WTC11 (cell line): Measurements from ENCODE around the gene TAF15. TPM values are rescaled to one million over a fixed set of nuclear protein-coding genes. Genes with fewer than 3 reads are reported as not detected.

Source experiments
- ATAC-seq: fragments of 200-7000 bp; cut with Tn5 transposase; 2 replicates; pipeline ENCODE4 v1.10.0; 2021; ENCODE audit warnings: mild to moderate bottlenecking, moderate library complexity
- CTCF ChIA-PET: fragments of 300-600 bp; sonication (Branson Sonifier 250); formaldehyde crosslinking; loops from one replicate; lab custom pipeline; 2021; ENCODE audit warnings: antibody characterized with exemption; lab: Charles Lee
- POLR2A ChIA-PET: fragments of 350-600 bp; sonication (Branson Sonifier 250); formaldehyde crosslinking; loops from one replicate; lab custom pipeline; 2021; ENCODE audit warnings: antibody characterized with exemption; lab: Charles Lee
- DNase-seq: peaks from one replicate; pipeline ENCODE4 v3.0.0; 2021; ENCODE audit warnings: low spot score
- H3K27ac Mint-ChIP-seq: 2 replicates; pipeline ENCODE4 v1.8.0; 2021; ENCODE audit warnings: mixed read lengths
- H3K27me3 Mint-ChIP-seq: 2 replicates; pipeline ENCODE4 v1.8.0; 2021; ENCODE audit warnings: low read depth, mild to moderate bottlenecking, moderate library complexity, mixed read lengths
- H3K36me3 Mint-ChIP-seq: 2 replicates; pipeline ENCODE4 v1.8.0; 2021; ENCODE audit warnings: mixed read lengths
- H3K4me1 Mint-ChIP-seq: 2 replicates; pipeline ENCODE4 v1.8.0; 2022; ENCODE audit warnings: mixed read lengths
- H3K4me3 Mint-ChIP-seq: 2 replicates; pipeline ENCODE4 v1.8.0; 2021; ENCODE audit warnings: mild to moderate bottlenecking, moderate library complexity, mixed read lengths
- H3K9me3 Mint-ChIP-seq: 2 replicates; pipeline ENCODE4 v1.8.0; 2021; ENCODE audit warnings: mixed read lengths
- ELF4 ChIP-seq: sonication (generic); formaldehyde crosslinking; IDR thresholded peaks from 2 replicates; pipeline ENCODE4 v1.8.1; 2022; ENCODE audit warnings: low read depth, mild to moderate bottlenecking, moderate library complexity, missing genetic modification reagents
- EMX1 ChIP-seq: fragments of 250-450 bp; sonication (Bioruptor Pico); IDR thresholded peaks from 2 replicates; pipeline ENCODE4 v1.8.0; 2021; ENCODE audit warnings: mild to moderate bottlenecking
- ESRRA ChIP-seq: sonication (generic); formaldehyde crosslinking; IDR thresholded peaks from 2 replicates; pipeline ENCODE4 v1.8.1; 2022; ENCODE audit warnings: mild to moderate bottlenecking, missing genetic modification reagents, borderline replicate concordance
- HMGA2 ChIP-seq: fragments of 250-450 bp; sonication (Bioruptor Pico); IDR thresholded peaks from 2 replicates; pipeline ENCODE4 v1.4.0; 2021; ENCODE audit warnings: mild to moderate bottlenecking, moderate library complexity
- HMGXB4 ChIP-seq: sonication (generic); formaldehyde crosslinking; IDR thresholded peaks from 2 replicates; pipeline ENCODE4 v1.8.1; 2023; ENCODE audit warnings: mild to moderate bottlenecking, moderate library complexity, missing genetic modification reagents
- JAZF1 ChIP-seq: fragments of 250-450 bp; sonication (Bioruptor Pico); IDR thresholded peaks from 2 replicates; pipeline ENCODE4 v1.9.0; 2021; ENCODE audit warnings: moderate library complexity, mild to moderate bottlenecking, inconsistent platforms
- KAT7 ChIP-seq: sonication (generic); formaldehyde crosslinking; IDR thresholded peaks from 2 replicates; pipeline ENCODE4 v1.8.1; 2023; ENCODE audit warnings: missing genetic modification reagents, mild to moderate bottlenecking, borderline replicate concordance
- MXD4 ChIP-seq: fragments of 250-450 bp; sonication (Bioruptor Pico); IDR thresholded peaks from 2 replicates; pipeline ENCODE4 v1.8.0; 2021; ENCODE audit warnings: mild to moderate bottlenecking, moderate library complexity, borderline replicate concordance
- NFE2L1 ChIP-seq: sonication (generic); formaldehyde crosslinking; IDR thresholded peaks from 2 replicates; pipeline ENCODE4 v1.8.1; 2023; ENCODE audit warnings: missing genetic modification reagents
- TEAD4 ChIP-seq: sonication (generic); formaldehyde crosslinking; IDR thresholded peaks from 2 replicates; pipeline ENCODE4 v1.8.0; 2022; ENCODE audit warnings: mild to moderate bottlenecking, missing genetic modification reagents
- ZBTB21 ChIP-seq: sonication (generic); formaldehyde crosslinking; IDR thresholded peaks from 2 replicates; pipeline ENCODE4 v1.8.1; 2023; ENCODE audit warnings: mild to moderate bottlenecking, missing genetic modification reagents, borderline replicate concordance
- ZNF396 ChIP-seq: fragments of 250-450 bp; sonication (Bioruptor Pico); IDR thresholded peaks from 2 replicates; pipeline ENCODE4 v1.8.0; 2021; ENCODE audit warnings: mild to moderate bottlenecking, moderate library complexity, borderline replicate concordance
- ZNF512 ChIP-seq: sonication (generic); formaldehyde crosslinking; IDR thresholded peaks from 2 replicates; pipeline ENCODE4 v1.8.1; 2022; ENCODE audit warnings: missing genetic modification reagents, borderline replicate concordance
- total RNA-seq: library from RNA; stranded (reverse); gene quantifications from 3 replicates; pipeline ENCODE4 v1.2.3, GENCODE V29; 2021
- TF ChIP-seq, protein P1 (sequence below): sonication (generic); formaldehyde crosslinking; IDR thresholded peaks from 2 replicates; pipeline ENCODE4 v1.8.1; 2022; ENCODE audit warnings: low read depth, missing genetic modification reagents, borderline replicate concordance
- TF ChIP-seq, protein P2 (sequence below): fragments of 250-450 bp; sonication (Bioruptor Pico); IDR thresholded peaks from 2 replicates; pipeline ENCODE4 v1.8.0; 2021; ENCODE audit warnings: mild to moderate bottlenecking
- TF ChIP-seq, protein P3 (sequence below): sonication (generic); formaldehyde crosslinking; IDR thresholded peaks from 2 replicates; pipeline ENCODE4 v1.8.0; 2022; ENCODE audit warnings: mild to moderate bottlenecking, missing genetic modification reagents
- TF ChIP-seq, protein P4 (sequence below): sonication (generic); formaldehyde crosslinking; IDR thresholded peaks from 2 replicates; pipeline ENCODE4 v1.8.0; 2022; ENCODE audit warnings: mild to moderate bottlenecking, missing genetic modification reagents

Gene TAF15
- total RNA-seq, 1 experiment from 2014 or later = 273 TPM

DNA sequence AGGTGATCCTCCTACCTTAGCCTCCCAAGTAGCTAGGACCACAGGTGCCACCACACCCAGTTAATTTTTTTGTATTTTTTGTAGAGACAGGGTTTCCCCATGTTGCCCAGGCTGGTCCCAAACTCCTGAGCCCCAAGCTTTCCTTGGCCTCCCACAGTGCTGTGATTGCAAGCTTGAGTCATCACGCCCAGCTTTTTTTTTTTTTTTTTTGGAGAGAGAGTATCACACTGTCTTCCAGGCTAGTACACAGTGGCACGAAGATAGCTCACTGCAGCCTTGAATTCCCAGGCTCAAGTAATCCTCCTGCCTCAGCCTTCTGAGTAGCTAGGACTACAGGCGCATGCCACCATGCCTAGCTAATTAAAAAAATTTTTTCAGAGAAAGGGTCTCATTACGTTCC is 32.2 kb downstream of the TAF15 start:
- ChIA-PET POLR2A (interaction anchor here (1.2 kb wide), 1 partner anchor 78 kb away, joined by 3 read pairs; no protein-coding TSS in a partner anchor), CTCF (interaction anchor here (3.3 kb wide), 1 partner anchor 78 kb away, joined by 12 read pairs; no protein-coding TSS in a partner anchor)
- H3K9me3 Mint-ChIP-seq = no peaks in the 10 kb centered on the region
- H3K27ac Mint-ChIP-seq = no peak overlapping the region
- no peak overlapping the region for H3K4me3 Mint-ChIP-seq
- TF ChIP-seq MXD4 (no peak), KAT7 (CRISPR knock-in tag) (no peak), ZBTB21 (CRISPR knock-in tag) (no peak), HMGXB4 (CRISPR knock-in tag) (no peak)
- TF ChIP-seq, protein P1, sequence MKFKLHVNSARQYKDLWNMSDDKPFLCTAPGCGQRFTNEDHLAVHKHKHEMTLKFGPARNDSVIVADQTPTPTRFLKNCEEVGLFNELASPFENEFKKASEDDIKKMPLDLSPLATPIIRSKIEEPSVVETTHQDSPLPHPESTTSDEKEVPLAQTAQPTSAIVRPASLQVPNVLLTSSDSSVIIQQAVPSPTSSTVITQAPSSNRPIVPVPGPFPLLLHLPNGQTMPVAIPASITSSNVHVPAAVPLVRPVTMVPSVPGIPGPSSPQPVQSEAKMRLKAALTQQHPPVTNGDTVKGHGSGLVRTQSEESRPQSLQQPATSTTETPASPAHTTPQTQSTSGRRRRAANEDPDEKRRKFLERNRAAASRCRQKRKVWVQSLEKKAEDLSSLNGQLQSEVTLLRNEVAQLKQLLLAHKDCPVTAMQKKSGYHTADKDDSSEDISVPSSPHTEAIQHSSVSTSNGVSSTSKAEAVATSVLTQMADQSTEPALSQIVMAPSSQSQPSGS (CRISPR knock-in tag) = no peak
- DNase-seq (no peak), ATAC-seq (no peak)
- no peaks in the 10 kb centered on the region for H3K4me1 Mint-ChIP-seq
- H3K27me3 Mint-ChIP-seq = no peaks in the 10 kb centered on the region
- H3K36me3 Mint-ChIP-seq = peaks cover 77% of the 10 kb centered on the region

DNA sequence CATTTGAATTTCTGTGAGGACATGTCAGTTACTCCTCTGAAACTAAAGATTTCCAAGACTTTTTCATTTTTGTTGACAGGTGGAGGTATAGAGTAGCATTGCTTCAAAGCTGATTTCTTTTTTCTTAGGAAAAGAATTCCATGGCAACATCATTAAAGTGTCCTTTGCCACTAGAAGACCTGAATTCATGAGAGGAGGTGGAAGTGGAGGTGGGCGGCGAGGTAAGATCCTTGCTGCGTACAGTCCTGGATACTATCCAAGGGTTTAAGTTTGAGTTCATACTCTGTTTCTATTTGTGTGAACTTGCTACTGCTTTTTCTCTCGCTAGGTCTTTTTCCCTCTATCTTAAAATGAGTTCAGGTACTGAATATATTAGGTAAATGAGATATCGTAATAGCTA is 33.0 kb downstream of the TAF15 start:
- Mint-ChIP-seq H3K27me3 (no peaks in the 10 kb centered on the region), H3K27ac (peak overlapping the region; percentile 34; the same call in 1 of the 2 replicates), H3K9me3 (no peaks in the 10 kb centered on the region), H3K4me1 (no peaks in the 10 kb centered on the region), H3K4me3 (no peak overlapping the region), H3K36me3 (peaks cover 73% of the 10 kb centered on the region)
- ATAC-seq = no peak
- ChIA-PET POLR2A (interaction anchor here (1.2 kb wide), 1 partner anchor 79 kb away, joined by 3 read pairs; no protein-coding TSS in a partner anchor), CTCF (interaction anchor here (3.3 kb wide), 1 partner anchor 78 kb away, joined by 12 read pairs; no protein-coding TSS in a partner anchor)
- TF ChIP-seq ESRRA (CRISPR knock-in tag) (no peak), ZNF512 (no peak), HMGXB4 (CRISPR knock-in tag) (no peak), ELF4 (CRISPR knock-in tag) (no peak), ZBTB21 (CRISPR knock-in tag) (no peak), NFE2L1 (no peak), TEAD4 (no peak), HMGA2 (CRISPR knock-in tag) (no peak), EMX1 (CRISPR knock-in tag) (no peak), JAZF1 (CRISPR knock-in tag) (no peak), KAT7 (CRISPR knock-in tag) (no peak), ZNF396 (CRISPR knock-in tag) (no peak)
- TF ChIP-seq, protein P2, sequence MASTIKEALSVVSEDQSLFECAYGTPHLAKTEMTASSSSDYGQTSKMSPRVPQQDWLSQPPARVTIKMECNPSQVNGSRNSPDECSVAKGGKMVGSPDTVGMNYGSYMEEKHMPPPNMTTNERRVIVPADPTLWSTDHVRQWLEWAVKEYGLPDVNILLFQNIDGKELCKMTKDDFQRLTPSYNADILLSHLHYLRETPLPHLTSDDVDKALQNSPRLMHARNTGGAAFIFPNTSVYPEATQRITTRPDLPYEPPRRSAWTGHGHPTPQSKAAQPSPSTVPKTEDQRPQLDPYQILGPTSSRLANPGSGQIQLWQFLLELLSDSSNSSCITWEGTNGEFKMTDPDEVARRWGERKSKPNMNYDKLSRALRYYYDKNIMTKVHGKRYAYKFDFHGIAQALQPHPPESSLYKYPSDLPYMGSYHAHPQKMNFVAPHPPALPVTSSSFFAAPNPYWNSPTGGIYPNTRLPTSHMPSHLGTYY (CRISPR knock-in tag) = no peak
- TF ChIP-seq, protein P3, sequence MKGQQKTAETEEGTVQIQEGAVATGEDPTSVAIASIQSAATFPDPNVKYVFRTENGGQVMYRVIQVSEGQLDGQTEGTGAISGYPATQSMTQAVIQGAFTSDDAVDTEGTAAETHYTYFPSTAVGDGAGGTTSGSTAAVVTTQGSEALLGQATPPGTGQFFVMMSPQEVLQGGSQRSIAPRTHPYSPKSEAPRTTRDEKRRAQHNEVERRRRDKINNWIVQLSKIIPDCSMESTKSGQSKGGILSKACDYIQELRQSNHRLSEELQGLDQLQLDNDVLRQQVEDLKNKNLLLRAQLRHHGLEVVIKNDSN (CRISPR knock-in tag) = no peak
- TF ChIP-seq, protein P4, sequence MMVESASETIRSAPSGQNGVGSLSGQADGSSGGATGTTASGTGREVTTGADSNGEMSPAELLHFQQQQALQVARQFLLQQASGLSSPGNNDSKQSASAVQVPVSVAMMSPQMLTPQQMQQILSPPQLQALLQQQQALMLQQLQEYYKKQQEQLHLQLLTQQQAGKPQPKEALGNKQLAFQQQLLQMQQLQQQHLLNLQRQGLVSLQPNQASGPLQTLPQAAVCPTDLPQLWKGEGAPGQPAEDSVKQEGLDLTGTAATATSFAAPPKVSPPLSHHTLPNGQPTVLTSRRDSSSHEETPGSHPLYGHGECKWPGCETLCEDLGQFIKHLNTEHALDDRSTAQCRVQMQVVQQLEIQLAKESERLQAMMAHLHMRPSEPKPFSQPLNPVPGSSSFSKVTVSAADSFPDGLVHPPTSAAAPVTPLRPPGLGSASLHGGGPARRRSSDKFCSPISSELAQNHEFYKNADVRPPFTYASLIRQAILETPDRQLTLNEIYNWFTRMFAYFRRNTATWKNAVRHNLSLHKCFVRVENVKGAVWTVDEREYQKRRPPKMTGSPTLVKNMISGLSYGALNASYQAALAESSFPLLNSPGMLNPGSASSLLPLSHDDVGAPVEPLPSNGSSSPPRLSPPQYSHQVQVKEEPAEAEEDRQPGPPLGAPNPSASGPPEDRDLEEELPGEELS (CRISPR knock-in tag) = no peak
- DNase-seq = no peak
